Stimulated activated CD8-positive, alpha-beta memory T cell treated with anti-CD3 and anti-CD28 coated beads, Interleukin-12 subunit alpha, Interleukin-12 subunit beta, amount 100 ng/mL, for 1 hour (primary cell): ENCODE results near the gene PTGS2.
"Not testable (repeated sequence)": the region's sequence is repeated elsewhere in the genome, so short reads cannot be mapped to it uniquely, and the experiment has no call there.

Experiments
- DNase-seq: peaks from one replicate; pipeline ENCODE4 v3.0.0-alpha.2; 2020; ENCODE audit warnings: low read depth

The PTGS2 gene

GRCh38 chr1:186670297-186671135, 9.7 kb downstream of the PTGS2 start:
- no peak for DNase-seq

DNA sequence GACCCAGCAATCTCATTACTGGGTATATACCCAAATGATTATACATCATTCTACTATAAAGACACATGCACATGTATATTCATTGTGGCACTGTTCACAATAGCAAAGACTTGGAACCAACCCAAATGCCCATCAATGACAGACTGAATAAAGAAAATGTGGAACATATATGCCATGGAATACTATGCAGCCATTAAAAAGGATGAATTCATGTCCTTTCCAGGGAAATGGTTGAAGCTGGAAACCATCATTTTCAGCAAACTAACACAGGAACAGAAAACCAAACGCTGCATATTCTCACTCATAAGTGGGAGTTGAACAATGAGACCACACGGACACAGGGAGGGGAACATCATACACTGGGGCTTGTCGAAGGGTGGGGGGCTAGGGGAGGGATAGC, 10.4 kb downstream of the PTGS2 start:
- not testable (repeated sequence) for DNase-seq

- DNase-seq = not testable (repeated sequence)
Measured at GRCh38 chr1:186664217-186664616, 16.0 kb downstream of the PTGS2 start.

GRCh38 chr1:186662752-186663151, 17.5 kb downstream of the PTGS2 start:
- DNase-seq = no peak

GRCh38 chr1:186659890-186660341, 20.3 kb downstream of the PTGS2 start:
- DNase-seq = no peak

DNA sequence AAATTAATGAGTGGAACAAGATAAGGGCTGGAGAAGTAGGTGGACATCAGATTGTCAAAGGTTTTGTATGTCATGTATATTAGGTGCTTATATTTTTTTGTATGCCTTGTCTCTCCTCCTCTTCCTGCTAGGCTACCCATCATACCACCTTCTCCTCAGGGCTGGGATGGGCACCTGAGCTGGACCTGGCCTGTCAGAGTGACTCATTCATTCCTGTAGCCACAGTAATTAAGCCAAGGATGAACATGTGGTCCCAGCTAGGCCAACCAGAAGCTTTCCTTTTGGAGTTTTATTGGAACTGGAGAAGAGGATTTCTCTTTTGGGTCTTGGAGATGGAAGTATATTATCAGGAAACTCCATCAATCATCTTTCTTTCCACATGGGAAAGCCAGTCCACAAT, 21.2 kb downstream of the PTGS2 start:
- DNase-seq = no peak

- DNase-seq = no peak
Measured at GRCh38 chr1:186657481-186657880, 22.7 kb downstream of the PTGS2 start.

- no peak for DNase-seq
Measured at GRCh38 chr1:186655876-186656275, 24.3 kb downstream of the PTGS2 start.

DNA sequence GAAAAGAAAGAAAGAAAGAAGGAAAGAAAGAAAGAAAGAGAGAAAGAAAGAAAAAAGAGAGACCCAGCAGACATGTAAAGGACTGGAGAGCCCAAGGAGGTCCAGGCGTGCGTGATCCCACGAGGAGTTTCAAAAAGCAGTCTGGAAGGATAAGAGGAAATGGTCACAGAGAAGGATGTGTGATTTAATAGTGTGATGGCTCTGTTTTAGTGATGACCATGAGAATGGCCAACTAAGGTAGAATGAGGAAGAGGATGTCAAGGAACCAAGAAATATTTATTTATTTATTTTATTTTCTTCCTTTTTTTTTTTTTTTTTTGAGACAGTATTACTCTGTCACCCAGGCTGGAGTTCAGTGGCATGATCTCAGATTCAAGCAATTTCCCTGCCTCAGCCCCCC, 25.5 kb downstream of the PTGS2 start:
- no peak for DNase-seq

DNA sequence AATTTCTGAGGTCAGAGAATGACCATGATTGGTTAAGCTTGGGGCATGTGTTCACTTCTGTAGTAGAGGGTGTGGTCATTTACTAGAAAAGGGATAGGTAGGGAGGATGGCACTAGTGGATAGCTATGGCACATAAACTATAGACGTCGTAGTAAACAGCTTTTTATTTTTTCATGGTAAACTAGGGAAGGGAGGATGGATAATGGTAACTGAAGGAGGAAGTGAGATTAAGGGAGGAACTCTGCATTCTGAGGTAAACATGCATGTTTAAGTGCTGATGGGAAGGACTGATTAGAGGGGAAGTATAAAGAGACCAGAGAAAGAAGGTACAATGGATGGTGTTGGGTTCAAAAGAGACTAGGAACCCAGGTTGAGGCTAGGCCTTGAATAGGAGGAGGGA, 26.9 kb downstream of the PTGS2 start:
- no peak for DNase-seq

GRCh38 chr1:186648613-186649012, 31.6 kb downstream of the PTGS2 start:
- no peak for DNase-seq

GRCh38 chr1:186647985-186648384, 32.2 kb downstream of the PTGS2 start:
- DNase-seq = not testable (repeated sequence)

GRCh38 chr1:186643614-186644013, 36.6 kb downstream of the PTGS2 start:
- no peak for DNase-seq

DNA sequence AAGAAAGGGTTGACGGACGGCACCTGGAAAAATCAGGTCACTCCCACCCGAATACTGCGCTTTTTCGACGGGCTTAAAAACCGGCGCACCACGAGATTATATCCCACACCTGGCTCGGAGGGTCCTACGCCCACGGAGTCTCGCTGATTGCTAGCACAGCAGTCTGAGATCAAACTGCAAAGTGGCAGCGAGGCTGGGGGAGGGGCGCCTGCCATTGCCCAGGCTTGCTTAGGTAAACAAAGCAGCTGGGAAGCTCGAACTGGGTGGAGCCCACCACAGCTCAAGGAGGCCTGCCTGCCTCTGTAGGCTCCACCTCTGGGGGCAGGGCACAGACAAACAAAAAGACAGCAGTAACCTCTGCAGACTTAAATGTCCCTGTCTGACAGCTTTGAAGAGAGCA, 42.7 kb downstream of the PTGS2 start:
- not testable (repeated sequence) for DNase-seq

GRCh38 chr1:186636786-186637185, 43.4 kb downstream of the PTGS2 start:
- DNase-seq = no peak

DNA sequence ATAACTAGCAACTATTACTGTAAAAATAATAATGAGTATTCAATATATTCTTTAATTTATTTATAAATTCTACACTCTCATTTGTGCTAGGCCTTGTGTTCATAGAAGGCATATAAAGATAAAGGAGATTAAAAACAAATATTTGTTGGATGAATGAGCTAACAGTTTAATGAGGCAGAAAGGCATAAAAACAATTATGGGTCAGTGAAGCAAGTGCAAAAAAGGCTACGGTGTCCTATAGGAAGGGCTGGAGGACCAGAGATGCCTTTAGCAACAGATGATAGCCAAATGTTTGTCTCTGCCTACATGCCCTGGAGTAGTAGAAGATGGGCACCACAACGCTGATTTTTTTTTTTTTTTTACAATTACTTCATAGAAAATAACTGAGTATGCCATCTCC, 45.7 kb downstream of the PTGS2 start:
- no peak for DNase-seq

DNA sequence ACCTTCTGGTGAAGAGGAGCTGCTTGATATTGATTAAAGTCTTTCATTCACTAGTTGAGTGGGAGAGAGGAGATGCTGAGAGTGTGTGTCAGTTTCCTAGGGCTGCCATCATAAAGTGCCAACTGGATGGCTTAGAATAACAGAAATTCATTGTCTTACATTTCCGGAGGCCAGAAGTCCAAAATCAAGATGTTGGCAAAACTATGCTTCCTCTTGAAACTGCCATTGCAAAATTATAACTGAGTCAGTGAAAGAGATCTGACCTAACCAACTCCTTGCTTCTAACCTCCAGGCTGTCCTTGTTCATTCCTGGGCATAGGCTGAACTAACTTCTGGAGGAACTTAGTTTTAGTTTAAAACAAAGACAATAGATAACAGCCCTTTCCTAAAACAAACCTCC, 47.1 kb downstream of the PTGS2 start:
- DNase-seq = no peak

GRCh38 chr1:186629341-186629740, 50.9 kb downstream of the PTGS2 start:
- DNase-seq = no peak

DNA sequence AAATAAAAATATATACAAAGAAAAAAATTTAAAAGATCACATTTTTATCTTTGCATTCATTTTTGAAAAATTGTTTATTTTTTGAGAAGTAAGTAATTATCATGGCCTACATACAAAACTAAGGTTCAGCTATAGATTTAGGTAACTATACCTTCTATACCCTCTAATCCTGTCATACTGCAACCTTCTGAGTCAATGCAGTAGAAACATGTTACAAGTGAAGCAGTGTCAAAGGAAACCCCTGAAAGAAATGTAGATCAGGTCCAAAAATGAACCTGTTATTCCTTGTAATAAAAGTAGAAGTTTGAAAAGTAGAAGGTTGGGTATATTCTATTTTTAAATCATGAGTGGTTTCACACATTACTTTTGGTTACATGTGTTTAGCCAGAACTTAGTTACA, 51.3 kb downstream of the PTGS2 start:
- DNase-seq = no peak

- no peak for DNase-seq
Measured at GRCh38 chr1:186627019-186627418, 53.2 kb downstream of the PTGS2 start.

GRCh38 chr1:186626356-186626932, 53.8 kb downstream of the PTGS2 start:
- DNase-seq = no peak

GRCh38 chr1:186623551-186623950, 56.7 kb downstream of the PTGS2 start:
- DNase-seq = no peak
